ENCODE results near the gene DYSF.

The DYSF gene

DNA sequence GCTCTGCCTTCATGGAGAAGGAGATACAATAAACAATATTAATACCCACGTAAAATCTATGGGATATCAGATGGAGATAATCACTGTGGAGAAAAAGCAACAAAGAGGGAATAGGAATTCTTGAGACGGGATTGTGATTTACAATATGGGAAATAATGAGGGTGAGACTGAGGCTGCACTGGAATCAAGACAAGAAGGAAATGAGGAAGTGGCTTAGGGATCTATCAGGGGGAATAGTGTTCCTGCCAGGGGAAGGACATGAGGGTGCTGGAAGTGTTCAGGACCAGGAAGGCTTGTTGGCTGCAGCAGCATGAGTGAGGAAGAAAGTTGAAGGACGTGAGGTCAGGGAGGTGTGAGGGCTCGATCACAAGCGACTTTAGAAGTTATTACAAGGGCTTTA is 182.4 kb downstream of the DYSF start:
- Histone ChIP-seq H3K9ac (no peak overlapping the region), H3K36me3 (ENCODE audit: insufficient read depth) (no peaks in the 10 kb centered on the region), H4K20me1 (ENCODE audit: insufficient read depth) (no peaks in the 10 kb centered on the region), H3K27ac (no peak overlapping the region), H3K4me2 (no peak overlapping the region), H2AFZ (ENCODE audit: low read depth) (no peak overlapping the region), H3K4me3 (IDR thresholded peaks at IDR 0.05; ENCODE audit: insufficient read depth, low read depth, low read length) (no peak overlapping the region), H3K27me3 (ENCODE audit: insufficient read depth, low read depth) (no peaks in the 10 kb centered on the region), H3K79me2 (ENCODE audit: insufficient read depth, low read depth) (no peaks in the 10 kb centered on the region), H3K4me1 (ENCODE audit: low read depth, poor library complexity, severe bottlenecking) (no peaks in the 10 kb centered on the region)
- no peak for TF ChIP-seq CTCF (conservative IDR thresholded peaks at IDR 0.05; ENCODE audit: low read depth, low read length)

DNA sequence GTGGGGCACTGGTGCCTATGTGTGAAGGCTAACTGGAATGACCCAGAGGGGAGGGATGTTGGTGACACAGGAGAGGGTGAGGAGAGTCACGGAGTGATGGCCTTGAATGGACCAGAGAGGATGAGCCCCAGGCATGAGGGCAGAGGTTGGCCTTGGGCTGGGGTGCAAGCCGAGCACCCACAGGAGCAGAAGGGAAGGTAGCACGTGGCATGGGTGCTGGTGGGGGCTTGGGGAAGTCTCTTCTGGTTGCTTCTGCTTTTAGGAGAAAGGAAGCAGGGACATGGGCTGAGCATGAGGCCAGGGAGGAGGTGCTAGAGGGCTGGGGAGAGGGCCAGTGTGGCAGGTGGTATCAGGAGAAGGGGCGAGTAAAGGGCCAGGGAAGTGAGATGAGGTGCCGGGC is 183.8 kb downstream of the DYSF start:
- no peak overlapping the region for H3K27ac ChIP-seq
- H3K4me2 ChIP-seq: no peak overlapping the region
- no peaks in the 10 kb centered on the region for H3K27me3 ChIP-seq (ENCODE audit: insufficient read depth, low read depth)
- H3K36me3 ChIP-seq (ENCODE audit: insufficient read depth): no peaks in the 10 kb centered on the region
- no peak overlapping the region for H2AFZ ChIP-seq (ENCODE audit: low read depth)
- H3K79me2 ChIP-seq (ENCODE audit: insufficient read depth, low read depth): no peaks in the 10 kb centered on the region
- TF ChIP-seq CTCF (conservative IDR thresholded peaks at IDR 0.05; ENCODE audit: low read depth, low read length): no peak
- no peaks in the 10 kb centered on the region for H4K20me1 ChIP-seq (ENCODE audit: insufficient read depth)
- H3K9ac ChIP-seq: no peak overlapping the region
- H3K4me3 ChIP-seq (IDR thresholded peaks at IDR 0.05; ENCODE audit: insufficient read depth, low read depth, low read length): no peak overlapping the region
- no peaks in the 10 kb centered on the region for H3K4me1 ChIP-seq (ENCODE audit: low read depth, poor library complexity, severe bottlenecking)

DNA sequence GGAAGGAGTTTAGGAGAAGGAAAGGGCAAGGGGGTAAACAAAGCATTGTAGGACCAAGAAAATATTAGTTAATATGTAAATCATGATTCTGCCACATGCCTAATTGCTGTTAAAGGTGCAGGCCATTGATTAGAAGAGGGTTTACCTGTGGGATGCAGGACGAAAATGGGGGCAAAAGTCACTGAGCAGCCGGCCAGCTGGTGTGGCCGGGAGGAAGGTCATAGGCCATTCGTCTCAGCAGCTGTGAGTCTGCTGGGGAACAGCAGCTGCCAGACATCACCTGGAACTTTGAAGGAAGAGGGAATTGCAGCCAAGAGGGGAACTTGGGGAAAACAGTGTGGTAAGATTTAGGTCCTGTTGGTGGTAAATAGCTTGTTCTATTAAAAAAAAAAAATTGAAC is 184.4 kb downstream of the DYSF start:
- H3K4me2 ChIP-seq: no peak overlapping the region
- no peak for TF ChIP-seq CTCF (conservative IDR thresholded peaks at IDR 0.05; ENCODE audit: low read depth, low read length)
- no peak overlapping the region for H2AFZ ChIP-seq (ENCODE audit: low read depth)
- no peak overlapping the region for H3K9ac ChIP-seq
- no peak overlapping the region for H3K27ac ChIP-seq
- no peaks in the 10 kb centered on the region for H4K20me1 ChIP-seq (ENCODE audit: insufficient read depth)
- no peak overlapping the region for H3K4me3 ChIP-seq (IDR thresholded peaks at IDR 0.05; ENCODE audit: insufficient read depth, low read depth, low read length)
- no peaks in the 10 kb centered on the region for H3K4me1 ChIP-seq (ENCODE audit: low read depth, poor library complexity, severe bottlenecking)
- no peaks in the 10 kb centered on the region for H3K36me3 ChIP-seq (ENCODE audit: insufficient read depth)
- H3K27me3 ChIP-seq (ENCODE audit: insufficient read depth, low read depth): no peaks in the 10 kb centered on the region
- H3K79me2 ChIP-seq (ENCODE audit: insufficient read depth, low read depth): no peaks in the 10 kb centered on the region

DNA sequence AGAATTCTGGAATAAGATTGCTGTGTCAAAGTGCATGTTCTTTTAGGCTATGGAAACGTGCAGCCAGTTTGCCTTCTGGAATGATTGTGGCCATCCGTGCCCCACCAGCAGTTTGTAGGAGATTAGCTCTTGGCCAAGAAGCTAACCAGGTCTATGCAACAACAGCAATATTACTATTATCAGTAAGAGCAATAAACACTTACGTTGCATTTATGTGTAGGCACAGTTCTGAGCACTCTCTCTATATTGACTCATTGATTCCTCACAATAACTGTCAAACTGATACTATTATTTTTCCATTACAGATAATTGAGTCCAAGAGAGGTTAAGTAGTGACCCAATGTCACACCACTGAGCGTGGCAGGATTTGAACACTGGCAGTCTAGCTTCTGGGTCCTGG is 186.4 kb downstream of the DYSF start:
- Histone ChIP-seq H4K20me1 (ENCODE audit: insufficient read depth) (no peaks in the 10 kb centered on the region), H3K36me3 (ENCODE audit: insufficient read depth) (no peaks in the 10 kb centered on the region), H3K9ac (no peak overlapping the region), H3K27ac (no peak overlapping the region), H3K4me3 (IDR thresholded peaks at IDR 0.05; ENCODE audit: insufficient read depth, low read depth, low read length) (no peak overlapping the region), H3K27me3 (ENCODE audit: insufficient read depth, low read depth) (no peaks in the 10 kb centered on the region), H3K4me1 (ENCODE audit: low read depth, poor library complexity, severe bottlenecking) (no peaks in the 10 kb centered on the region), H3K4me2 (no peak overlapping the region), H2AFZ (ENCODE audit: low read depth) (no peak overlapping the region), H3K79me2 (ENCODE audit: insufficient read depth, low read depth) (no peaks in the 10 kb centered on the region)
- no peak for TF ChIP-seq CTCF (conservative IDR thresholded peaks at IDR 0.05; ENCODE audit: low read depth, low read length)

GRCh38 chr2:71640489-71640888 is 187.1 kb downstream of the DYSF start:
- Histone ChIP-seq H3K4me3 (IDR thresholded peaks at IDR 0.05; ENCODE audit: insufficient read depth, low read depth, low read length) (no peak overlapping the region), H3K4me2 (no peak overlapping the region), H3K4me1 (ENCODE audit: low read depth, poor library complexity, severe bottlenecking) (no peaks in the 10 kb centered on the region), H3K36me3 (ENCODE audit: insufficient read depth) (no peaks in the 10 kb centered on the region), H2AFZ (ENCODE audit: low read depth) (no peak overlapping the region), H3K9ac (no peak overlapping the region), H3K79me2 (ENCODE audit: insufficient read depth, low read depth) (no peaks in the 10 kb centered on the region), H3K27me3 (ENCODE audit: insufficient read depth, low read depth) (no peaks in the 10 kb centered on the region), H4K20me1 (ENCODE audit: insufficient read depth) (no peaks in the 10 kb centered on the region), H3K27ac (no peak overlapping the region)
- no peak for TF ChIP-seq CTCF (conservative IDR thresholded peaks at IDR 0.05; ENCODE audit: low read depth, low read length)
